ENCODE results near the gene NOX4.

Gene NOX4

DNA sequence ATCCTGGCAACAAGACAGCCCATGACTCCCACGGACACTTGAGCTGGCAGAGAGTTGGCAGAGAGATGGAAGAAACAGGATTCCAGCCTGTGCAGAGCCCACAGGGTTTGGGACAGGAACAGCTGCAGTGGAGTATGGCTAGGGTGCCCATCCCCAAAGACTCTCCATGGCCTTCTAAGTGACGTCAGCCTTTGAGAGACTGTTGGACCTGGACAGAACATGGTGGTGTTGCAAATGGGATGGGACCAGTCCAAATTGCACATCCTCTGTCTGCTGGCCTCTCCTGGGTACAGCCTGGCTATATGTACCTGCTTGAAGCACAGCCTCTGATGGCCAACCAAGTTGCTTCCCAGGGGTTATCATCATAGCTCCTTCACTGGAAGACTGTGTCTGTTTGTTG, 34.5 kb downstream of the NOX4 start:
- no peak overlapping the region for H3K27ac ChIP-seq (ENCODE audit: low read depth, low read length)

DNA sequence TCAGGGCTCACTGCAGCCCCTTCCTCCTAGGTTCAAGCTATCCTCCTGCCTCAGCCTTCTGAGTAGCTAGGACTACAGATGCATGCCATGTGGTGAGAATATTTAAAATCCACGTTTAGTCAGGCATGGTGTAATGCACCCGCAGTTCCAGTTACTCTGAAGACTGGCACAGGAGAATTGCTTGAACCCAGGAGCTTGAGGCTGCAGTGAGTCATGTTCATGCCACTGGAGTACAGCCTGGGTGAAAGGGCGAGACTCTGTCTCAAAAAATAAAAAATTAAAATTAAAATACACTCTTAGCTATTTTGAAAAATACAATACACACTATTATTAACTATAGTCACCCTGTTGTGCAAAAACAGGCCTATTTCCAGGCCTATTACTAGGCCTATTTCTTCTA, 38.4 kb downstream of the NOX4 start:
- Histone ChIP-seq H3K36me3 (ENCODE audit: control insufficient read depth, low read length) (no peaks in the 10 kb centered on the region), H3K9me3 (ENCODE audit: control insufficient read depth, insufficient read depth, low read length) (no peaks in the 10 kb centered on the region), H3K4me2 (ENCODE audit: low read length) (no peak overlapping the region), H3K27ac (ENCODE audit: low read depth, low read length) (no peak overlapping the region), H4K20me1 (ENCODE audit: control insufficient read depth, insufficient read depth, low read depth, low read length) (no peaks in the 10 kb centered on the region), H3K4me1 (ENCODE audit: control insufficient read depth, low read length) (no peaks in the 10 kb centered on the region), H3K79me2 (ENCODE audit: control insufficient read depth, low read length) (no peaks in the 10 kb centered on the region), H3F3A (ENCODE audit: control insufficient read depth, insufficient read depth) (no peaks in the 10 kb centered on the region), H3K4me3 (ENCODE audit: low read length) (no peak overlapping the region), H3K9me2 (replicated peaks; ENCODE audit: control insufficient read depth, low read length) (no peaks in the 10 kb centered on the region), H3K27me3 (ENCODE audit: control insufficient read depth, low read length) (no peaks in the 10 kb centered on the region)
- TF ChIP-seq EZH2phosphoT487 (IDR thresholded peaks at IDR 0.05; ENCODE audit: borderline replicate concordance, low read length) (no peak), CTCF (IDR thresholded peaks at IDR 0.05; ENCODE audit: low read depth, low read length, poor library complexity, severe bottlenecking) (no peak)

More for the DNA sequence above, 34.5 kb downstream of the NOX4 start:
- Histone ChIP-seq H3K4me2 (ENCODE audit: low read length) (no peak overlapping the region), H3K9me2 (replicated peaks; ENCODE audit: control insufficient read depth, low read length) (no peaks in the 10 kb centered on the region), H3K4me1 (ENCODE audit: control insufficient read depth, low read length) (no peaks in the 10 kb centered on the region), H3F3A (ENCODE audit: control insufficient read depth, insufficient read depth) (no peaks in the 10 kb centered on the region), H3K79me2 (ENCODE audit: control insufficient read depth, low read length) (no peaks in the 10 kb centered on the region), H3K36me3 (ENCODE audit: control insufficient read depth, low read length) (no peaks in the 10 kb centered on the region), H3K9me3 (ENCODE audit: control insufficient read depth, insufficient read depth, low read length) (no peaks in the 10 kb centered on the region), H3K27me3 (ENCODE audit: control insufficient read depth, low read length) (no peaks in the 10 kb centered on the region), H4K20me1 (ENCODE audit: control insufficient read depth, insufficient read depth, low read depth, low read length) (no peaks in the 10 kb centered on the region), H3K4me3 (ENCODE audit: low read length) (no peak overlapping the region)
- TF ChIP-seq CTCF (IDR thresholded peaks at IDR 0.05; ENCODE audit: low read depth, low read length, poor library complexity, severe bottlenecking), result no peak
- no peak for TF ChIP-seq EZH2phosphoT487 (IDR thresholded peaks at IDR 0.05; ENCODE audit: borderline replicate concordance, low read length)

- Histone ChIP-seq H4K20me1 (ENCODE audit: control insufficient read depth, insufficient read depth, low read depth, low read length) (no peaks in the 10 kb centered on the region), H3K4me1 (ENCODE audit: control insufficient read depth, low read length) (no peaks in the 10 kb centered on the region), H3K27ac (ENCODE audit: low read depth, low read length) (no peak overlapping the region), H3K9me3 (ENCODE audit: control insufficient read depth, insufficient read depth, low read length) (no peaks in the 10 kb centered on the region), H3K36me3 (ENCODE audit: control insufficient read depth, low read length) (no peaks in the 10 kb centered on the region), H3F3A (ENCODE audit: control insufficient read depth, insufficient read depth) (no peaks in the 10 kb centered on the region), H3K9me2 (replicated peaks; ENCODE audit: control insufficient read depth, low read length) (no peaks in the 10 kb centered on the region), H3K27me3 (ENCODE audit: control insufficient read depth, low read length) (no peaks in the 10 kb centered on the region), H3K4me2 (ENCODE audit: low read length) (no peak overlapping the region), H3K4me3 (ENCODE audit: low read length) (no peak overlapping the region), H3K79me2 (ENCODE audit: control insufficient read depth, low read length) (no peaks in the 10 kb centered on the region)
- no peak for TF ChIP-seq CTCF (IDR thresholded peaks at IDR 0.05; ENCODE audit: low read depth, low read length, poor library complexity, severe bottlenecking)
- TF ChIP-seq EZH2phosphoT487 (IDR thresholded peaks at IDR 0.05; ENCODE audit: borderline replicate concordance, low read length), result no peak
These were observed 43.3 kb downstream of the NOX4 start for GRCh38 chr11:89447845-89448244.

Data from DOHH2 (cell line).